ENCODE measurements around the gene UGT1A5. TPM values are rescaled to one million over a fixed set of nuclear protein-coding genes. Genes with fewer than 3 reads are reported as not detected.

UGT1A5 gene
- polyA plus RNA-seq, 2 donors, result 0.01 to 2.9 TPM

DNA sequence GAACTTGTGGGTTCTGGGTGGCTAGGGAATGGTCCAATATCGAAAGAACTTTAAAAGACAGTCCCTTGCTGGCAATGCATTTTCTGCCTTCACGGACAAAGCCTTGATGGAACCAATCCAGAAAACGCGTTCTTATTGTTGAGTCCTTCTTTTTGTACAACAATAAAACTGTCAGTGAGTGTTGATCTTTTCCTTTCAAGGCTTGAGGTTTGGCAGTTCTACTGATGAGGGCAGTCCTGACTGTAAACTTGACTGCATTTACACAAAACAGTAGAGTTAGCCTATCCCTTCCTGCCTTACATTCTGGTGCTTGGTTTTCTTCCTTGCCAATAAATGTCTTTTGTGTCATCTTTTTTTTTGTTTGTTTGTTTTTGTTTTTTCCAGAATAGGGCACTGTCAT is 33.5 kb upstream of the UGT1A5 start:
- 47 to 49% methylated on average over 4 of the region's 4 CpGs for WGBS, 2 donors
- Histone ChIP-seq H3K4me1 (ENCODE audit: control insufficient read depth in 2 of 2, insufficient read depth in 2 of 2, low read length in 1 of 2) (peaks cover 0 to 3% of the 10 kb centered on the region in 2 donors), H3K27me3 (ENCODE audit: control insufficient read depth in 1 of 2, insufficient read depth in 2 of 2, low read length in 2 of 2) (no peaks in the 10 kb centered on the region), H3K27ac (ENCODE audit: low read depth in 2 of 2, low read length in 1 of 2) (peak overlapping the region in 1 of 2 donors; percentile 15), H3K9me3 (ENCODE audit: control insufficient read depth in 2 of 2, insufficient read depth in 1 of 2, low read depth in 1 of 2, low read length in 1 of 2) (no peaks in the 10 kb centered on the region), H3K4me3 (ENCODE audit: low read depth in 1 of 2, low read length in 2 of 2) (no peak overlapping the region), H3K36me3 (ENCODE audit: control insufficient read depth in 2 of 2, insufficient read depth in 2 of 2, low read length in 1 of 2) (no peaks in the 10 kb centered on the region)

DNA sequence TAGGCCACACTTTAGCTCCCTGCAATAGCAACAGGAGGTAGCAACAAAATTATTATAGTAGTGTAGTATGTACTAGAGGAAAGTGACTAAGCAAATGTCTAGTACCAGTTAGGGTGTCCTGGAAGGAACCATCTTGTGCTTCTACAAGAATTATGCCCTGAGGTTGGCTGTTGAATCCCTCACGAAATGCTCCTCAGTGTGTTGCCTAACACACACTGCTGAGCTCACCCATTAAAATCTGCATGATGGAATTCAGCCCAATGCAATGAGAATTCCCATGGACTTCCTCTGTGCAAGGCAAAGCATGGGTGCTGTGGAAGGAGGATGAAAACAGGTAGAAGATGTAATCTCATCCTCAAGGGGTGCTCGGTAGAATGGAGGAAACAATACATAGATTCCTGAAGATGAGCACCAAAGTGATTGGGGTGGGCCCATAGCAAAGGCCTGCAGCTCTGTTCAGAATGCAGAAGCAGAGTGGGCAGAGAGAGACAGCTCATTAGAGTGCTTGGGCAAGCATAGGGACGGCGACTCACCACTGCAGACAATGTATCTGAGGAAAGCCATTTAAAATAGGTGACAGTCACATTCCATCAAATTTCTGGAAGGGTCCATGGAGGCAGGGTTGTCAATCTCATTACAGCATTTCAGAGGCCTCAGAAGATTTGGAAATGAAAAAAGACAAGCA is 32.2 kb upstream of the UGT1A5 start:
- Histone ChIP-seq H3K4me3 (ENCODE audit: low read depth in 1 of 2, low read length in 2 of 2) (no peak overlapping the region), H3K9me3 (ENCODE audit: control insufficient read depth in 2 of 2, insufficient read depth in 1 of 2, low read depth in 1 of 2, low read length in 1 of 2) (no peaks in the 10 kb centered on the region), H3K27ac (ENCODE audit: low read depth in 2 of 2, low read length in 1 of 2) (no peak overlapping the region), H3K4me1 (ENCODE audit: control insufficient read depth in 2 of 2, insufficient read depth in 2 of 2, low read length in 1 of 2) (peaks cover 0 to 3% of the 10 kb centered on the region in 2 donors), H3K36me3 (ENCODE audit: control insufficient read depth in 2 of 2, insufficient read depth in 2 of 2, low read length in 1 of 2) (no peaks in the 10 kb centered on the region), H3K27me3 (ENCODE audit: control insufficient read depth in 1 of 2, insufficient read depth in 2 of 2, low read length in 2 of 2) (no peaks in the 10 kb centered on the region)
- 78% methylated on average over 4 of the region's 4 CpGs for WGBS, 2 donors

DNA sequence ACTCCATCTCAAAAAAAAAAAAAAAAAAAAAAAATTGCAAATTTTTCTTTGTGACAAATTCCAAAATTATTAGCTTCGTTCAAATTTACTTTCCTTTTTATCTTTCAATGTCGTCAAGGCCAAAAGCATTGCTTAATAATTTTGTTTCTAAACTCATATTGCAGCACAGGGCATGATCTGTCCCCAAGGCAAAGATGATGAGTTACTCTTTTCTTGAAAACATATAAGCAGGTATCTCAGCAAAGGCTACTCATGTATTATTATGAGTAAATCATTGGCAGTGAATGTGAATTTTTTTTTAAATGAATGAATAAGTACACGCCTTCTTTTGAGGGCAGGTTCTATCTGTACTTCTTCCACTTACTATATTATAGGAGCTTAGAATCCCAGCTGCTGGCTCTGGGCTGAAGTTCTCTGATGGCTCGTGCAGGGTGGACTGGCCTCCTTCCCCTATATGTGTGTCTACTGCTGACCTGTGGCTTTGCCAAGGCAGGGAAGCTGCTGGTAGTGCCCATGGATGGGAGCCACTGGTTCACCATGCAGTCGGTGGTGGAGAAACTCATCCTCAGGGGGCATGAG is 31.1 kb upstream of the UGT1A5 start, which contains the start of gene UGT1A7:
TSS of gene UGT1A7 (plus strand) at position 381 of the 579 bp plus-strand sequence. CDS start at position 418, 37 bp downstream.
- peak within 1 kb of the TSS; percentile 4 to 31 for H3K4me3 ChIP-seq (ENCODE audit: low read depth in 1 of 2, low read length in 2 of 2)
- peaks cover 0 to 3% of the 10 kb centered on the region in 2 donors for H3K4me1 ChIP-seq (ENCODE audit: control insufficient read depth in 2 of 2, insufficient read depth in 2 of 2, low read length in 1 of 2)
- peak within 1 kb of the TSS; percentile 67 to 71 for H3K27ac ChIP-seq (ENCODE audit: low read depth in 2 of 2, low read length in 1 of 2)
- WGBS, 2 donors, result 48 to 59% methylated on average over 5 of the region's 5 CpGs
- H3K36me3 ChIP-seq (ENCODE audit: control insufficient read depth in 2 of 2, insufficient read depth in 2 of 2, low read length in 1 of 2), result no peaks in the 10 kb centered on the region
- no peaks in the 10 kb centered on the region for H3K9me3 ChIP-seq (ENCODE audit: control insufficient read depth in 2 of 2, insufficient read depth in 1 of 2, low read depth in 1 of 2, low read length in 1 of 2)
- H3K27me3 ChIP-seq (ENCODE audit: control insufficient read depth in 1 of 2, insufficient read depth in 2 of 2, low read length in 2 of 2), result no peaks in the 10 kb centered on the region

DNA sequence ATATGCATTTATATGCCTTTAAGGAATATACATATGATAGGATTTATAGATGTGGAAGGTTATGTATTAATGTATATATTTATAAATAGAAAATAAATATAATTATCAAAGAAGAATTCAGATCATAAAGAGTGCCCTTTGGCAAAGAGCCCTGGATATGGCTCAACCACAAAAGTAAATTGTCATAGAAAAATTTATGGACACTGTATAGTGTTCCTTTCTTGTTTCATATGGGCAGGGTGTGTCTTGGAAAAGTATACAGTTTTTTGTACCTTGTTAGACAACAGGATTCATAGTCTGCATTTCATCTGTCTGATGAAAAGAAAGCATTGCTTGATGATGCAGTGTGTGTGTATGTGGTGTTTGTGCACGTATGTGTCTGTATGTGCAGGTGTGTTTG is 28.1 kb upstream of the UGT1A5 start:
- peaks cover 0 to 3% of the 10 kb centered on the region in 2 donors for H3K4me1 ChIP-seq (ENCODE audit: control insufficient read depth in 2 of 2, insufficient read depth in 2 of 2, low read length in 1 of 2)
- no peaks in the 10 kb centered on the region for H3K9me3 ChIP-seq (ENCODE audit: control insufficient read depth in 2 of 2, insufficient read depth in 1 of 2, low read depth in 1 of 2, low read length in 1 of 2)
- H3K27me3 ChIP-seq (ENCODE audit: control insufficient read depth in 1 of 2, insufficient read depth in 2 of 2, low read length in 2 of 2), result no peaks in the 10 kb centered on the region
- H3K4me3 ChIP-seq (ENCODE audit: low read depth in 1 of 2, low read length in 2 of 2), result no peak overlapping the region
- WGBS, 2 donors, result 58 to 74% methylated on average over 1 of the region's 1 CpG
- no peak overlapping the region for H3K27ac ChIP-seq (ENCODE audit: low read depth in 2 of 2, low read length in 1 of 2)
- H3K36me3 ChIP-seq (ENCODE audit: control insufficient read depth in 2 of 2, insufficient read depth in 2 of 2, low read length in 1 of 2), result no peaks in the 10 kb centered on the region

DNA sequence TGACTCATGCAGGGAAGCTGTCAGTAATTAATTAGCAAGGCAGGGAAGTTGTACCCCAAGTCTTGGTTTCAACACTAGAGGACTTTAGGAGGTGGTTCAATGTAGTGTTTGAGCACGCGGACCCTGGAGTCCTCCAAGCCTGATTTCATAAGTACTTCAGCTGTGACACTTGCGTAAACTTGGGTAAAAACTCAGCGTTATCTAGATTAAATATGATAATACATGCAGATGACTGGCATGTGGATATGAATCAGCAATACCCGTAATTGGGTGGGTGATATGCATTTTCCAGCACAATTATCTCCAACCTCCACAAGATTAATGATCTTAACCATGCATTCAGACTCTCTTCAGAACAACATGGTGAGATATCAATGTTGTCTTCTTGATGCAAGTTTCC is 25.8 kb upstream of the UGT1A5 start:
- Histone ChIP-seq H3K27me3 (ENCODE audit: control insufficient read depth in 1 of 2, insufficient read depth in 2 of 2, low read length in 2 of 2) (no peaks in the 10 kb centered on the region), H3K4me1 (ENCODE audit: control insufficient read depth in 2 of 2, insufficient read depth in 2 of 2, low read length in 1 of 2) (peaks cover 0 to 5% of the 10 kb centered on the region in 2 donors), H3K9me3 (ENCODE audit: control insufficient read depth in 2 of 2, insufficient read depth in 1 of 2, low read depth in 1 of 2, low read length in 1 of 2) (no peaks in the 10 kb centered on the region), H3K27ac (ENCODE audit: low read depth in 2 of 2, low read length in 1 of 2) (no peak overlapping the region), H3K4me3 (ENCODE audit: low read depth in 1 of 2, low read length in 2 of 2) (no peak overlapping the region), H3K36me3 (ENCODE audit: control insufficient read depth in 2 of 2, insufficient read depth in 2 of 2, low read length in 1 of 2) (no peaks in the 10 kb centered on the region)
- 74 to 79% methylated on average over 5 of the region's 5 CpGs for WGBS, 2 donors

DNA sequence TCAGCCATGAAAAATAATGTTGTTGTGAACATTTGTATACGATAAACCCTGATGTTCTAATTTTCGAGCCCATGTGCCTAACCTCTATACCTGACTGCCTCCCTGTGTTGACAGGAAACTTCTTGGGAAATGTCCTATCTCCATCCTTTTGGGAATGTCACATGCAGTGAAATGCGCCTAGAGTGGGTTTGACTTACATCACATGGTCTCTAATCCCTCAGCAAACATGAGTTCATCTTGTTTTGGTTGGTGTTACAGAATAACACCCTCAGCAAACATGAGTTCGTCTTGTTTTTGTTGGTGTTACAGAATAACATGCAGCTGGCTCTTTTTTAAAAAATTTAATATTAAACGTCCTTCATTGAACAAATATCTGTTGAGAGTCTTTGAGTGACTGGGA is 24.4 kb upstream of the UGT1A5 start:
- Histone ChIP-seq H3K36me3 (ENCODE audit: control insufficient read depth in 2 of 2, insufficient read depth in 2 of 2, low read length in 1 of 2) (no peaks in the 10 kb centered on the region), H3K4me1 (ENCODE audit: control insufficient read depth in 2 of 2, insufficient read depth in 2 of 2, low read length in 1 of 2) (peaks cover 0 to 6% of the 10 kb centered on the region in 2 donors), H3K27me3 (ENCODE audit: control insufficient read depth in 1 of 2, insufficient read depth in 2 of 2, low read length in 2 of 2) (no peaks in the 10 kb centered on the region), H3K4me3 (ENCODE audit: low read depth in 1 of 2, low read length in 2 of 2) (no peak overlapping the region), H3K9me3 (ENCODE audit: control insufficient read depth in 2 of 2, insufficient read depth in 1 of 2, low read depth in 1 of 2, low read length in 1 of 2) (no peaks in the 10 kb centered on the region), H3K27ac (ENCODE audit: low read depth in 2 of 2, low read length in 1 of 2) (no peak overlapping the region)
- 78 to 79% methylated on average over 5 of the region's 5 CpGs for WGBS, 2 donors

DNA sequence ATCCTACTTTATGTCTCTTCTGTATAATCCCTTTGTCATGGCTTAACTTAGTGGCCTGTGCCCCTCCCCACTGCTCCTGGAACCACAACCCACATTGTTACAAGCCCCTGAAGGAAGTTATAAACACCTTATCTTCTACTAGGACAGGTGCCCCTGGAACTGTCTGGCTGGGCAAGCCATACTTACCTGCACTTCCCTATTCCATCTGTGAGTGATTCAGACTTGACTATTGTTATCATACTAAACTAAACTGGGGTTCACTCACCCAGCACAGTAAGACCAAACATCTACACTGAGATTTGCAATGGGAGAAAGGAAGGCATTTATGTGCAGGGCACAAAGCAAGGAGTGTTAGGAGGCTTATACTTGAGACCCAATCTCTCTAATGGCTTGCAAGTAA is 23.7 kb upstream of the UGT1A5 start:
- Histone ChIP-seq H3K9me3 (ENCODE audit: control insufficient read depth in 2 of 2, insufficient read depth in 1 of 2, low read depth in 1 of 2, low read length in 1 of 2) (no peaks in the 10 kb centered on the region), H3K4me1 (ENCODE audit: control insufficient read depth in 2 of 2, insufficient read depth in 2 of 2, low read length in 1 of 2) (peaks cover 0 to 6% of the 10 kb centered on the region in 2 donors), H3K4me3 (ENCODE audit: low read depth in 1 of 2, low read length in 2 of 2) (no peak overlapping the region), H3K36me3 (ENCODE audit: control insufficient read depth in 2 of 2, insufficient read depth in 2 of 2, low read length in 1 of 2) (no peaks in the 10 kb centered on the region), H3K27me3 (ENCODE audit: control insufficient read depth in 1 of 2, insufficient read depth in 2 of 2, low read length in 2 of 2) (no peaks in the 10 kb centered on the region), H3K27ac (ENCODE audit: low read depth in 2 of 2, low read length in 1 of 2) (peak overlapping the region in 1 of 2 donors; percentile 76)

DNA sequence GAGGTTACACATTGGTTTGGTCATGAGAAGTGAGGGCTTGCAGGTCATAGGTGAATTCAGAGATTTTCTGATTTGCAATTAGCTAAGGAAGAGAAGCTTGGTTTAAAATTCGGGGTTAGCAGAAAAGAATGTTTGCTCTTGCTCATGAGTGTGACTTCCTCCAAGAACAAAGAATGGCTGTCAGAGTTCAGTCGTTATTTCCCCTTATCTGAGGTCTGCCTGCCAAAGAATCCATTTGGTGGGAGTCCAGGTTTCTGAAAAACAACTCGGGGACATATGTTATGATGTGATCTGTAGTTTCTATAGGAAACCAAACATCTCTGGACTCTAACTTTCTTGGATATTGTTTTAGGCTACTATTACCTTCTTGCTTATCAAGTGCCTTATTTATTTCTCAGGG is 23.2 kb upstream of the UGT1A5 start:
- H3K4me3 ChIP-seq (ENCODE audit: low read depth in 1 of 2, low read length in 2 of 2), result no peak overlapping the region
- no peaks in the 10 kb centered on the region for H3K27me3 ChIP-seq (ENCODE audit: control insufficient read depth in 1 of 2, insufficient read depth in 2 of 2, low read length in 2 of 2)
- H3K36me3 ChIP-seq (ENCODE audit: control insufficient read depth in 2 of 2, insufficient read depth in 2 of 2, low read length in 1 of 2), result no peaks in the 10 kb centered on the region
- no peaks in the 10 kb centered on the region for H3K9me3 ChIP-seq (ENCODE audit: control insufficient read depth in 2 of 2, insufficient read depth in 1 of 2, low read depth in 1 of 2, low read length in 1 of 2)
- peaks cover 0 to 6% of the 10 kb centered on the region in 2 donors for H3K4me1 ChIP-seq (ENCODE audit: control insufficient read depth in 2 of 2, insufficient read depth in 2 of 2, low read length in 1 of 2)
- peak overlapping the region in 1 of 2 donors; percentile 3 for H3K27ac ChIP-seq (ENCODE audit: low read depth in 2 of 2, low read length in 1 of 2)
- 11 to 12% methylated on average over 3 of the region's 3 CpGs for WGBS, 2 donors

DNA sequence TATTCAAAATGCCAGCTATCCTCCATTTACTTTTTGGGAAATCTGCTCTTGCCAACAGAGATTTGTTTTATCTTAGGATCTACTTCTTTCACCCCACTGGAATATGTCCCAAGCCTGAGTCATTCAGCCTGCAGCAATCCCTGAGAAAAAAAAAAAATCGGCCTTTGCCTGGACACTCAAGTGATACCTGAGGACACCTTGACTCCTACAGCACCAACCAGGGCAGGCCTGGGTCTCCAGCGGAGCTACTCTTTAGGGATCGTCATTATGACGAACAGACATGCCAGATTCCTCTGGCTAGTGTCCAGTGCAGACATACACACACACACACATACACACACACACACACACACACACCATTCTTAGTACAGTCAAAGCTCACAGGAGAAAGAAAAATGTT is 22.3 kb upstream of the UGT1A5 start:
- Histone ChIP-seq H3K27me3 (ENCODE audit: control insufficient read depth in 1 of 2, insufficient read depth in 2 of 2, low read length in 2 of 2) (no peaks in the 10 kb centered on the region), H3K4me3 (ENCODE audit: low read depth in 1 of 2, low read length in 2 of 2) (no peak overlapping the region), H3K27ac (ENCODE audit: low read depth in 2 of 2, low read length in 1 of 2) (peak overlapping the region; percentile 65 to 85), H3K36me3 (ENCODE audit: control insufficient read depth in 2 of 2, insufficient read depth in 2 of 2, low read length in 1 of 2) (no peaks in the 10 kb centered on the region), H3K9me3 (ENCODE audit: control insufficient read depth in 2 of 2, insufficient read depth in 1 of 2, low read depth in 1 of 2, low read length in 1 of 2) (no peaks in the 10 kb centered on the region), H3K4me1 (ENCODE audit: control insufficient read depth in 2 of 2, insufficient read depth in 2 of 2, low read length in 1 of 2) (peaks cover 0 to 6% of the 10 kb centered on the region in 2 donors)
- 43 to 51% methylated on average over 4 of the region's 4 CpGs for WGBS, 2 donors

Data from esophagus (tissue), 2 donors.